HEK293 (cell line): Measurements from ENCODE around the gene DISC1.

Experiments used
- RBAK ChIP-seq: fragments of 450-650 bp; formaldehyde crosslinking; IDR thresholded peaks from 2 replicates; pipeline ENCODE4 v1.5.1; 2016; ENCODE audit warnings: missing biosample characterization, missing genetic modification characterization
- ZBTB1 ChIP-seq: fragments of 450-650 bp; formaldehyde crosslinking; IDR thresholded peaks from 2 replicates; pipeline ENCODE4 v1.5.1; 2016; ENCODE audit warnings: missing biosample characterization, missing genetic modification characterization
- ZNF121 ChIP-seq: fragments of 450-650 bp; formaldehyde crosslinking; IDR thresholded peaks from 2 replicates; pipeline ENCODE4 v1.5.1; 2016; ENCODE audit warnings: missing biosample characterization, missing genetic modification characterization
- ZNF146 ChIP-seq: fragments of 450-650 bp; formaldehyde crosslinking; IDR thresholded peaks from 2 replicates; pipeline ENCODE4 v1.5.1; 2016; ENCODE audit warnings: missing biosample characterization, missing genetic modification characterization
- ZNF585B ChIP-seq: fragments of 450-650 bp; formaldehyde crosslinking; IDR thresholded peaks from 2 replicates; pipeline ENCODE4 v1.5.1; 2016; ENCODE audit warnings: missing biosample characterization, missing genetic modification characterization
- TF ChIP-seq, protein P1 (sequence below): fragments of 450-650 bp; formaldehyde crosslinking; IDR thresholded peaks from 2 replicates; pipeline ENCODE4 v1.5.1; 2016; ENCODE audit warnings: missing biosample characterization, missing genetic modification characterization

DNA sequence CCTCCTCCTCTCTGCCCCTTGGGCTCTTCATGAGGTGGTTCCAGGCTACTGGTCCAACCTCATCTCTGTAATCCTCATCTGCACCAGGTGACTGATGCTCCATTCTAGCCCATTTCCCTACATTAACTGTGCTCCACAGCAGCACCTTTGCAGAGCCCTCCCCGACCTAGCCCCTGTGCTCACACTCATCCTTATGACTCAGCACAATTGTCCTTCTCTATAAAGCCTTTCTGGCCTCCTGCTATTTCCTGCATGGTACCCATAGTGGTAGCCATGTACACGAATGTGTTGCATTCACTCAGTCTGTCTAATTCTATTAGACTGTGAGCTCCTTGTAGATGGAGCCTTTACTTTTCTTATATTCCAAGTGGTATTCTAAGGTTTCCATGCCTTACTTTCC, 339.0 kb downstream of the DISC1 start:
- TF ChIP-seq ZNF146 (tag by site-specific recombination) (no peak), ZNF585B (tag by site-specific recombination) (no peak), ZNF121 (no peak), RBAK (tag by site-specific recombination) (no peak), ZBTB1 (tag by site-specific recombination) (no peak)
- TF ChIP-seq, protein P1, sequence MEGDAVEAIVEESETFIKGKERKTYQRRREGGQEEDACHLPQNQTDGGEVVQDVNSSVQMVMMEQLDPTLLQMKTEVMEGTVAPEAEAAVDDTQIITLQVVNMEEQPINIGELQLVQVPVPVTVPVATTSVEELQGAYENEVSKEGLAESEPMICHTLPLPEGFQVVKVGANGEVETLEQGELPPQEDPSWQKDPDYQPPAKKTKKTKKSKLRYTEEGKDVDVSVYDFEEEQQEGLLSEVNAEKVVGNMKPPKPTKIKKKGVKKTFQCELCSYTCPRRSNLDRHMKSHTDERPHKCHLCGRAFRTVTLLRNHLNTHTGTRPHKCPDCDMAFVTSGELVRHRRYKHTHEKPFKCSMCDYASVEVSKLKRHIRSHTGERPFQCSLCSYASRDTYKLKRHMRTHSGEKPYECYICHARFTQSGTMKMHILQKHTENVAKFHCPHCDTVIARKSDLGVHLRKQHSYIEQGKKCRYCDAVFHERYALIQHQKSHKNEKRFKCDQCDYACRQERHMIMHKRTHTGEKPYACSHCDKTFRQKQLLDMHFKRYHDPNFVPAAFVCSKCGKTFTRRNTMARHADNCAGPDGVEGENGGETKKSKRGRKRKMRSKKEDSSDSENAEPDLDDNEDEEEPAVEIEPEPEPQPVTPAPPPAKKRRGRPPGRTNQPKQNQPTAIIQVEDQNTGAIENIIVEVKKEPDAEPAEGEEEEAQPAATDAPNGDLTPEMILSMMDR (tag by site-specific recombination): no peak
